Stimulated activated CD4-positive, alpha-beta T cell treated with anti-CD3 and anti-CD28 coated beads, Interleukin-15, amount 100 ng/mL, for 1 hour (primary cell): ENCODE results near the gene EIF4E2.

Source experiments
- DNase-seq, 2 donors: peaks; one replicate each; pipeline ENCODE4 v3.0.0-alpha.2; 2020; ENCODE audit warnings: low read depth in 1 of 2, low spot score in 1 of 2

Gene EIF4E2

GRCh38 chr2:232592772-232593395 lies 42.4 kb downstream of the EIF4E2 start:
- no peak for DNase-seq

- no peak for DNase-seq
Observed at GRCh38 chr2:232593982-232594381, 43.5 kb downstream of the EIF4E2 start.

GRCh38 chr2:232597362-232598079 lies 47.0 kb downstream of the EIF4E2 start:
- DNase-seq = no peak

- no peak for DNase-seq
Observed at GRCh38 chr2:232598293-232598692, 47.8 kb downstream of the EIF4E2 start.

- DNase-seq = no peak
Observed at GRCh38 chr2:232600053-232600773, 49.7 kb downstream of the EIF4E2 start.

GRCh38 chr2:232603283-232603682 lies 52.8 kb downstream of the EIF4E2 start:
- no peak for DNase-seq

GRCh38 chr2:232604535-232604934 lies 54.0 kb downstream of the EIF4E2 start:
- no peak for DNase-seq

GRCh38 chr2:232607011-232607410 lies 56.5 kb downstream of the EIF4E2 start:
- DNase-seq = no peak

- DNase-seq = no peak
Observed at GRCh38 chr2:232609607-232610006, 59.1 kb downstream of the EIF4E2 start.

GRCh38 chr2:232610081-232610480 lies 59.6 kb downstream of the EIF4E2 start:
- DNase-seq = no peak

GRCh38 chr2:232611061-232611460 lies 60.6 kb downstream of the EIF4E2 start:
- no peak for DNase-seq

- peak; percentile 27 to 56 for DNase-seq
Observed at GRCh38 chr2:232611559-232612218, 61.2 kb downstream of the EIF4E2 start.

- no peak for DNase-seq
Observed at GRCh38 chr2:232613538-232614134, 63.1 kb downstream of the EIF4E2 start.

- DNase-seq = no peak
Observed at GRCh38 chr2:232615339-232615738, 64.8 kb downstream of the EIF4E2 start.
